Activated CD4-positive, alpha-beta T cell treated with anti-CD3 and anti-CD28 coated beads, Interleukin-2, amount 50 U/mL, for 24 hours (primary cell): ENCODE data around the gene GAS6.
"Not testable (repeated sequence)": the region's sequence is repeated elsewhere in the genome, so short reads cannot be mapped to it uniquely, and the experiment has no call there.

Experiments
- DNase-seq, 2 donors: peaks; one replicate each; pipeline ENCODE4 v3.0.0-alpha.2; 2020; ENCODE audit warnings: low read depth in 1 of 2, low spot score in 1 of 2

GAS6 gene

DNA sequence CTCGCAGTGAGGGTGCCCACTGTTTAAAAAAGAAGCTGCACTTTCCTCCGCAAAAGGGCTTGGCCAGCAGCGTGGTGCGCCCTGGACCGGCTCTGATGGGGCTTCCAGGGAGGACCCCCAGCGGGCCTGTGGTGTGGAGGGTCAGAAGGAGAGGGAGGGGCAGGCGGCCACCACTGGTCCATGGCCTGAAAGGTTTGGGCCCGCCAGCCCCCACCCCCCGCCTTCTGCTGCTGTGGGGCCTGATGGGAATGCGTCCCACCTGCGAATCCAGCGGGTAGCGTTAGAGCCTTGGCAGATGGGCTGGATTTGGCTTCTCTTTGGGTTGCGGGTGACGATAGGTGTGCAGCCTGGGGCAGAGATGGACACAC is 70.2 kb downstream of the GAS6 start:
- no peak for DNase-seq

DNA sequence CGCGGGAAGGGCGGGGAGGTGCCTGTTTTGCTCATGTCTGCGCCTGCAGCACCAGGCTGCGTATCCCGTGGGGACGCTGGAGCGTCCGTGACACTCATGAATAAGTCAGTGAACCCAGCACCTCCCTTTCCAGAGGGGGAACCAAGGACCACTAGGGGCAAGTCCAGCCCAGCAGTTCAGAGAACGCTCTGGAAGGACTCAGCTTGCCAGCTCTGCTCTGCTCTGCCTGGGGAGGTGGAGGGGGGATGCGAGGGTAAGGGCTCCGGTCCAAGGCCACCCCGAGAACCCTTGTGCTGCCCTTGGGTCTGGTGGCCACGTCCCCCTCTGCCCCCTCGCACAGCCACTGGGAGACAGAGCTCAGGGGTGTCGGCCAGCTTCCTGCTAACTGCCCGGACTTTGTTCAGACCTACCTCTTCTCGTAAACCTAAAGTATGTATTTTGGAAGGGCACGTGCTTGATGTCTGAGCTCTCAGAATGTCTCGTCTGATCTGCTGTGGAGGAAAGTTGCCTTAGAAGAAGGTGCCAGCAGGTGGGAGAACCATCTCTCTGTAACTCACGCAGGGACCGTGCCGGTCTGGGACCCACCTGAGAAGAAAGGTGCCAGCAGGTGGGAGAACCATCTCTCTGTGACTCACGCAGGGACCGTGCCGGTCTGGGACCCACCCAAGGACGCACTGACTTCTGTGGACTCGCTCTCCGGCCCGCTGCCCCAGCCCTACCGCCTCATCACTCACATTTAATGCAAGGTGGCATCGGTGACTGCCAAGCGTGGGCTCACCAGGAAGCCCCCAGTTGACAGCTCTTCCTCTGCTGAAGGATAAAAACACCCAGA is 70.8 kb downstream of the GAS6 start:
- DNase-seq, result no peak

- no peak for DNase-seq
Measured at GRCh38 chr13:113792236-113792770, 71.6 kb downstream of the GAS6 start.

DNA sequence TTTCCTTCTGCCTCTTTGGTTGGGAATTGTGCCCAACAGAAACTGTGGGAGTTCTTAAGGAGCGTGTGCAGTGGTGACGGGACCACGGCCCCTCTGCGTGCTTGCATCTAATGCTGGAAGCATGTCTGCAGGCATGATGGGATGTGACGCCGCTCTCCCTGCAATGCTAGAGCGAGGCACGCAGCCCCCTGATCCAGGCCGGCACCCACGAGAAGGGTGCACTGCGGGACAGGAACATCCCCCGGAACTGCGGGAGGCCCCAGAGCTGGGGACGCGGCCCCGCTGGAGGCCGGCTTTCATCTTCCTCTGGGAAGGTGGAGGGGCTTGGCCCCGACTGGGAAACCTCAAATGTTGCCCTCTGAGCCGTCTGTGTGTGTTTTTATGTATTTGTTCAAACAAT is 72.1 kb downstream of the GAS6 start:
- DNase-seq, result no peak

DNA sequence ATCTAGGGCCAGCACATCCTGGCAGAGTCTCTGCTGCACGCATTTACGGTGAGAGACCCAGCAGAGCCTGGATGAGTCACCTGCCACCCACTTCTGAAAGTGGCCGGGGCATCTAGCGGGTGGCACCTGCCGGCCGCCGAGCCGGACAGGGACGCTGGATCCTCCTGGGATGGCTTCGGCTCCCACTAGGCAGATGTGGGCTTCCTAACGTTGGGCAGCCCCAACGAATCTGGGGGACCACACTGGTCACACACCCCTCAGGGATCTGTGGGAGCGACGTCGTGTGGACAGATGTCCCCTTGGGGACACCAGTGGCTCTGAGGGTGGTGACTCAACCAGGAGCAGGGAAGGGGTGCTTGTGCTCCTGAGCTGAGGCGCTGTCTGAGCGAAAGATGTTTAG is 72.7 kb downstream of the GAS6 start:
- DNase-seq, result no peak

DNA sequence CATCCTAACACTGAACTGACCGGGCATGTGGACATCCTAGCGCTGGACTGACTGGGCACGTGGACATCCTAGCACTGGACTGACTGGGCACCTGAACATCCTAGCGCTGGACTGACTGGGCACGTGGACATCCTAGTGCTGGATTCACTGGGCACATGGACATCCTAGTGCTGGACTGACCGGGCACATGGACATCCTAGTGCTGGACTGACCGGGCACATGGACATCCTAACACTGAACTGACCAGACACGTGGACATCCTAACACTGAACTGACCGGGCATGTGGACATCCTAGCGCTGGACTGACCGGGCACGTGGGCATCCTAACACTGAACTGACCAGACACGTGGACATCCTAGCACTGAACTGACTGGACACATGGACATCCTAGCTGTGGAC is 73.9 kb downstream of the GAS6 start:
- not testable (repeated sequence) for DNase-seq

- no peak for DNase-seq
Measured at GRCh38 chr13:113789167-113789566, 74.7 kb downstream of the GAS6 start.

DNA sequence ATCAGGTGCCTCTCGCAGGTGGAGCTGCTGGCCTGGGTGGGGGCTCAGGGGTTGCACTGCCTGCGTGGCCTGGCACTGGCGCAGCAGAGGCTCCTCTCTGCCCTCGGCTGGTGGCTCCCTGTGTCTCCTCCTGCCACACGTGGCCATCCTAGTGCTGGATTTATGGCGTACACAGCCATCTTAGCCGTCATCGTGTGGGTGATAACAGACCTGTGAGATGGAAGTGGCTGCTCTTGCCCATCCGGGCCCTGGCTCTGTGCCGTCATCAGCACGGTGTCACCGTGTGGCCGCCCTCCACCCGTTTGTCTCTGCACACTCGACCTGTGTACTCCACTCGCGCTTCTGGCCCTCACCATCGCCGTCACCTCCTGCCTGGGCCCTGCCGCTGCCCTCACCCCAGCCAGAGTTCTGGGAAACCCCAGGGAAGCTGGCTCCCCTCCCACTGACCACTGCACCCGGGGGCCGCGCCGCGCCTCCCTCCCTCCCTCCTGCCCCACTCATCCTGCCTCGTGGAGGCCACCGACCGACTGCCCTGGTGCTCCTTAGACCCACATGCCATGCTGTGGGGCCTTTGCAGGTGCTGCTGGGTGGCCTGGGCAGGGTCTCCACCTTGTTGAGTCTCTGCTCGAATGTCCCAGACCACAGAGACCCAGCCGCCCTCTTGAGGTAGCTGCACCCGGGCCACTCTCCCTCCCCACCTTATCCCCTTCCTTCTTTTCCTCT is 75.3 kb downstream of the GAS6 start:
- DNase-seq, result no peak

GRCh38 chr13:113787694-113788093 is 76.2 kb downstream of the GAS6 start:
- no peak for DNase-seq

DNA sequence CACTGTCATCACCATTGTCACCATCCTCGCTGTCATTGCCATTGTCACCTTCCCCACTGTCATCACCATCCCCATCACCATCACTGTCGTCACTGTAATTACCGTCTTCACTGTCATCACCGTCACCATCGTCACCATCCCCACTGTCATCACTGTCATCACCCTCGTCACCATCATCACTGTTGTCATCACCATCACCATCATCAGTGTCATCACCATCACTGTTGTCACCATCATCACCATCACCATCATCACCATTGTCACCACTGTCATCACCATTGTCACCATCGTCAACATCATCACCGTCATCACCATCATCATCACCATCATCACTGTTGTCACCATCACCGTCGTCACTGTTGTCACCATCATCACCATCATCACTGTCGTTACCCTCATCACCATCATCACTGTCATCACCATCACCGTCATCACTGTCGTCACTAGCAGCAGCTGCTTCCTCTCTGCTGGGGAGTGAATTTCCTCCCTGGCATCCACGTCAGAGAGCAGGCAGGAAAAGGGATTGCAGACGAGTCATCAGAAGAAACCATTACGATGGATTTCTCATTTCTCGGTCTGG is 77.5 kb downstream of the GAS6 start:
- DNase-seq, result no peak

DNA sequence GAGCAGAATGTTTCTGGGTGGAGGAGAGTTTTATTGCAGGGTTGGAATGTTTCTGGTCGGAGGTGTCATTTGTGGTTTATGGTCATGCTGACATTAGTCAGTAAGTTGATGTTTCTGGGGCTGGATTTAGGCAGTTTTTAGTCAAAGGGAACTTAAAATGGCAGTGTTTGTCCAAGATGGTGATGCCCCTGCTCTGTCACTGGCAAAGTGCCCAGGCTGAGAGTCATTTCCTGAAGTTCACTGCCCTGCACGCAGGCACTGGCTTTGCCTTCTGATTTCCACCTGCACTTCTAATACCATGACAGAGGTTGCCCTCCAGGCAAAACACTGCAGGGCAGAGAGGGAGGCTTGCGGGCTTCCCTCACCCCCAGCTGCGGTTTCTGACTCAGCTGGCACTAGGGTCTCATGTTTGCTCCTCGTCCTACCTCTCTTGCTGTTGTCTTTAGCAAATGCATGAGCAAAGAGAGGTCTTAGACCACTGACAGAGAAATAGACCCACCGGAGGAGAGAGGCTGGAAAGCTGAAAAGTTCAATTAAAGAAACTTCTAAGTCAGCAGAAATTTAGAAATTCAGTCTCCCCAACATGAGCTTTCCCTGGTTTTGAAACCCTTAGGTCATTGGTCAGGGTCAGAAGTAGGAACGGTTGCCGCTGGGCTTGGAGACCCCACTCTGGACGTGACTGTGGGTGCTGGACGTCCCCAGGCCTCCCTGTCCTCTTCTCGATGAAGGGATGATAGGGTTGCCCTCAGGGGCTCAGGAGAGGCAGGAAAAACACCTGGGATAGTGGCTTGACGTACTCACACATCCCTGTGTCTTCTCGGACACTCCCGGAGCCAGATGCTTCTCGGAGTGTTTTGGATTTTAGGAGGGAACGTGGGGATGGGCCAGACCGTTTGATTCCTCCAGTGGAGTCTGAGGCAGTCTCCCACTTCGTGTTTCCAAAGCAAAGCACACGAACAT is 78.5 kb downstream of the GAS6 start:
- DNase-seq, result no peak

- DNase-seq, result no peak
Measured at GRCh38 chr13:113784645-113785024, 79.2 kb downstream of the GAS6 start.

GRCh38 chr13:113783966-113784644 is 79.8 kb downstream of the GAS6 start:
- no peak for DNase-seq

DNA sequence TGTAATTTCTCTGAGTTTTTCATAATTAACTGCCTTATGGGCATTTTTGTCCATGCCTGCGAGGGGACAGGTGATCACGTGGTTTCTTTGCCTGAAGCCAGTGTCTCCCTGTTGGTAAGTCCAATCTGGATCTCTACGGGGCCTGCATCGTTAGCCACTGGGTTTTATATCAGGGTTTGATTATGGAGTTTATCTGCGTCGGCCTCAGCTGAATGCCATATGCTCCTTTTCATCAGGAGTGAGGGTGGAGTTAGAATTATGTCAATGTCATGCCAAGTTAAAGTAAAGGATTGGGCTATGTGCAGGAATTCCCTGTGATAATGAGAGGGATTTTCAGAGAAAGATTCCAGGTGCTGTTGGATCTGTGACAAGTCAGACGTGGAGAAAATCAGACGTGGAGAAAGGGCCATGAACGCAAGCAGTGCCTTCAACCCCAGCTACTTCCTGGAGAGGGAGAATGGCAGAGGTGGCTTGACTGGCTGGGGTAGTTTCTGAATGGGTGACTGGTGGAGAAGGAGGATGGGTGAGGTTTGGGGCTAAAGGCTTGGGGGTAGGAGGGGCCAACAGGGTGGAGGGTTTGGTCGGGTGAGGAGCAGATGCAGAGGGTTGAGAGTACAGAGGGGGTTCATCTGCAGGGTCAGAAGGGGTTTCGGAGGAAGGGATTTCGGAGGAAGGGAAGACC is 80.5 kb downstream of the GAS6 start:
- DNase-seq, result no peak

DNA sequence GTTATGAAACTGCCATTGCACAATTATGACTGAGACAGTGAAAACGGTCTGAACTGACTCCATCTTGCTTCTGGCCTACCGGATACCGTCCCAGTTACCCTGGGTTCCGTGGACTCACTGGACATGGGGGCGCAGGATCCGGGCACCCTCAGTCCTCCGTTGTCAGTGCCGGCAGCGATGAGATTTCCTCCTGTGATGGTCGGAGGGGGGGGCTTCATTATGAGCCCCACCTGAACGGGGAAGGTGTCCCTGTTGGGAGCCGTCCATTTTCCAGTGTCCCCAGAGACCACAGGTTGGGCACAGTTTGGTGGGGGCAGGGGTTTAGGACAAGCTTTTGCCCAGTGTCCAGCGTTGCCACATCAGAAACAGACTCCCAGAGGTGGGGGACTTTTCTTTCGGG is 81.4 kb downstream of the GAS6 start:
- no peak for DNase-seq

- DNase-seq, result no peak
Measured at GRCh38 chr13:113781571-113781970, 82.3 kb downstream of the GAS6 start.

GRCh38 chr13:113777311-113778260 is 86.3 kb downstream of the GAS6 start:
- DNase-seq, result no peak

GRCh38 chr13:113776231-113777125 is 87.4 kb downstream of the GAS6 start:
- DNase-seq, result no peak
